Mesodermal cell (in vitro differentiated cells): ENCODE data around the gene HDAC5.
A peak's percentile ranks its signal among the peaks of the same experiment; 100 is the strongest.
"Not testable (repeated sequence)": the region's sequence is repeated elsewhere in the genome, so short reads cannot be mapped to it uniquely, and the experiment has no call there.

Source experiments
- H3K27ac ChIP-seq: 2 replicates; pipeline ENCODE4 v1.7.0; 2013; ENCODE audit warnings: mild to moderate bottlenecking, low read depth, low read length, moderate library complexity; ENCODE audit not compliant: severe bottlenecking
- H3K36me3 ChIP-seq: 2 replicates; pipeline ENCODE4 v1.7.1; 2013; ENCODE audit warnings: mild to moderate bottlenecking, low read length, moderate library complexity; ENCODE audit not compliant: control insufficient read depth, insufficient read depth
- H3K4me1 ChIP-seq: one replicate; pipeline ENCODE4 v1.7.1; 2013; ENCODE audit warnings: mild to moderate bottlenecking, low read length; ENCODE audit not compliant: insufficient read depth, control insufficient read depth, poor library complexity, severe bottlenecking
- H3K4me3 ChIP-seq: 2 replicates; pipeline ENCODE4 v1.7.0; 2013; ENCODE audit warnings: low read length, control low read depth, mild to moderate bottlenecking; ENCODE audit not compliant: insufficient read depth, poor library complexity, severe bottlenecking; ENCODE audit errors: extremely low read depth
- H3K9me3 ChIP-seq: 2 replicates; pipeline ENCODE4 v1.7.1; 2013; ENCODE audit warnings: mild to moderate bottlenecking, low read length, moderate library complexity; ENCODE audit not compliant: control insufficient read depth
- WGBS, 2 experiments: methylation state at CpG; one replicate each; pipeline ENCODE4 v1.1.5; 2013; ENCODE audit warnings: missing lambda C conversion rate in 2 of 2; ENCODE audit not compliant: insufficient coverage in 2 of 2; 5-methylcytosine and 5-hydroxymethylcytosine counted together

Gene HDAC5

DNA sequence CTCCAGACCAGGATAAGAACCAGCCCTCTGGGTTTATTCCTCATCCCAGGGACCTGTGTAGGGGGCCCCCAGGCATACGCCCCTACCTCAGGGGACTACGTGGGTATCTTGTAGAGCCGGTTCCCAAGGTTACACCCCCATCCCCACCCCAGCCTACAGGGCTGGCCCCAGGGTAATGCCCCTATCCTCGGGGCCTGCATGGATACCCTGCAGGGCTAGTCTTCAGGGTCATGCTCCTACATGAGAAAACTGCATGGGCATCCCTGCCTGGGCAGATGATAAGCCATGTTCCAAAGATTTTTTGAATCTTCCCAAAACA, 14.2 kb downstream of the HDAC5 start:
- Histone ChIP-seq H3K4me3 (no peak overlapping the region), H3K4me1 (peaks cover 80% of the 10 kb centered on the region), H3K27ac (peak overlapping the region; percentile 23), H3K9me3 (no peaks in the 10 kb centered on the region), H3K36me3 (peaks cover 26% of the 10 kb centered on the region)
- 67% methylated on average over 3 of the region's 4 CpGs for WGBS, 2 experiments

DNA sequence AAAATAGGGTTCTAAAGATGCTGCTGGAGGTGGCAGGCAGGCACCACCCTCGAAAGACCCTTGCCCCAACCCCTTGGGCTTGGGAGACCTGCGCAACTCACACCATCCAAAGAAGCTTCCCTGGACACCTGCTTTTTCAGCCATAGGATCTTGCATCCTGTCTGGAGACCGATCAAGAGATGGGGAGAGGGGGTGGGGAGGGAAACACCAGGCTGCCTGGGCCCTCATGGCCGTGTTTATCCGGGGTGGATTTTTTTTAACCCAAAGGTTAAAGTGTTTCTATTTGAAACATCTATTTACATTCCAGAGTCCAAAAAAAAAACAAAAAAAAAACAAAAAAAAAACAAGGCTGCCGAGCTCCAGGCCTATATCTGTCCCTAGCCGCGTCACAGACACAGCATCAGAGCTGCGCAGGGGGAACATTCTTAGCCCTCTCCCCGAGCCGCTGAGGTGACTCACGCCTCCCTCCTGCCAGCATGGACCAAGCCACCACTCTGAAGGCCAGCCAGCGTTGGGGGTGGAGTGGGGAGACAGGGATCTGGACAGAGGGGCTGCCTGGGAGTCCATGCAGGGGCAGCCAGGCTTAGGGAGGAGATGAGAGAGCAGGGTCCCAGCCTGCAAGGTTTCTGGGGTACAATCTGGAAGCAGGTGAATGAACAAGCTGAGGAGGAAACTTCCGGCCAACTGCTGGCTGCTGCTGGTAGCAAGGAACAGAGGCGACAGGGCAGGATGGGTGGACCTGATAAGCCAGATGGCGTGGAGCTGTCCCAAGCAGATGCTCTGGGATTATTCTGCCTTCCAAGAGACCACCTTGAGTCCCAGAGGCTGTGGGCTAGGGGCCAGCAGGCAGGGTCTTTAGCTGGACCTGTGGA, 14.8 kb downstream of the HDAC5 start:
- no peak overlapping the region for H3K4me3 ChIP-seq
- WGBS, 2 experiments = 45 to 64% methylated on average over 7 to 8 of the region's 16 CpGs
- H3K36me3 ChIP-seq = peaks cover 20% of the 10 kb centered on the region
- H3K4me1 ChIP-seq = peaks cover 80% of the 10 kb centered on the region
- H3K27ac ChIP-seq = peak overlapping the region; percentile 88
- no peaks in the 10 kb centered on the region for H3K9me3 ChIP-seq

DNA sequence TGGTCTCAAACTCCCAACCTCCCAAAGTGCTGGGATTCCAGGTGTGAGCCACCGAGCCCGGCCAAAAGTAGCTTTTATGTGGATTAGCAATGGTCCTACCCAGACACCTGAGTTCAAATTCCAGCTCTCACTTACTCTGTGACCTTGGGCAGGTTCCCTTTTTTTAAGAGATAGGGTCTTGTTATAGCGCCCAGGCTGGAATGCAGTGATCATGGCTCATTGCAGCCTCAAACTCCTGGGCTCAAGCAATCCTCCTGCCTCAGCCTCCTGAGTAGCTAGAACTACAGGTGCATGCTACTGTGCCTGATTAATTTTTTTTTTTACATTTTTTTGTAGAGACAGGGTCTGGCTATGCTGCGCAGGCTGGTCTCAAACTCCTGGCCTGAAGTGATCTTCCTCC, 16.6 kb downstream of the HDAC5 start:
- Histone ChIP-seq H3K36me3 (peaks cover 25% of the 10 kb centered on the region), H3K4me1 (peaks cover 68% of the 10 kb centered on the region), H3K9me3 (no peaks in the 10 kb centered on the region), H3K27ac (no peak overlapping the region), H3K4me3 (no peak overlapping the region)
- WGBS, 2 experiments = 100% methylated on average over 2 of the region's 4 CpGs

DNA sequence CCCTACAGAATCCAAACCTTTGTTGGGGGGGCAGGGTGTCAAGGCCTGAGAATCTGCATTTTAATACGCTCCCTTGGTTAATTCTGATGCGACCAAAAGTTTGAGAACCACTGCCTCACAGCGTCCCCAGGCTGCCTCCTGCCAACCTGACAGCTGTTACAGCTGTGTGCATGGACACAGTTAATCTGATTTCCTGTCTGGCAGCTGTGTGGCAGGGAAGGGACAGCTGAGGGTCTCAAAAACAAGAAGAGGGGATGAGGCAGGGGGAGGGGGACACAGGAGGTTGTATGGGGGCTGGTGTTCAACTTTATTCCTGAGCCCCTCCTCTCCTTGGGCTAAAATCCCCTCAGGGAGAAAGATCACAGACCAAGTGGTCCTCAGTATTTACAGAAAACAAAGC, 17.5 kb downstream of the HDAC5 start:
- no peak overlapping the region for H3K27ac ChIP-seq
- peaks cover 25% of the 10 kb centered on the region for H3K36me3 ChIP-seq
- no peaks in the 10 kb centered on the region for H3K9me3 ChIP-seq
- 10 to 34% methylated on average over 2 of the region's 3 CpGs for WGBS, 2 experiments
- no peak overlapping the region for H3K4me3 ChIP-seq
- peaks cover 67% of the 10 kb centered on the region for H3K4me1 ChIP-seq

DNA sequence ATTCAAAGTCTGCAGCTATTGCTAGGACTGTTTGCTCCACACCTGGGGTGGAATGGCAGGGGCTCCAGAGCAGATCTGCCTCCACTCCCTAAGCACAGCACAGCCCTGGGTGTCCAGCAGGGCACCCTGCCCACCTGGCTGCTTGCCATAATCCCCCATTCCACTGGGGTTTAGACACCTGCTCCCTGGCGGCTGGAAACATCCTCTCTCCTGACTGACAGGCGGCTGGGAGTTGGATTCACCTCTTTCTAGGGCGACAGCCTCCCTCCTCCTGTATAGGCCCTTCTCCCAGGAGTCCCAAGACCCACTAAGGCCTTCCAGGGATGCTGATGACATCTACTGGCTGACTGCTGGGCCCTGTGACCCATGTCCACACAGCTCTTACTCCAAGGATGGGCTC, 18.0 kb downstream of the HDAC5 start:
- peaks cover 23% of the 10 kb centered on the region for H3K36me3 ChIP-seq
- 79 to 84% methylated on average over 3 of the region's 3 CpGs for WGBS, 2 experiments

DNA sequence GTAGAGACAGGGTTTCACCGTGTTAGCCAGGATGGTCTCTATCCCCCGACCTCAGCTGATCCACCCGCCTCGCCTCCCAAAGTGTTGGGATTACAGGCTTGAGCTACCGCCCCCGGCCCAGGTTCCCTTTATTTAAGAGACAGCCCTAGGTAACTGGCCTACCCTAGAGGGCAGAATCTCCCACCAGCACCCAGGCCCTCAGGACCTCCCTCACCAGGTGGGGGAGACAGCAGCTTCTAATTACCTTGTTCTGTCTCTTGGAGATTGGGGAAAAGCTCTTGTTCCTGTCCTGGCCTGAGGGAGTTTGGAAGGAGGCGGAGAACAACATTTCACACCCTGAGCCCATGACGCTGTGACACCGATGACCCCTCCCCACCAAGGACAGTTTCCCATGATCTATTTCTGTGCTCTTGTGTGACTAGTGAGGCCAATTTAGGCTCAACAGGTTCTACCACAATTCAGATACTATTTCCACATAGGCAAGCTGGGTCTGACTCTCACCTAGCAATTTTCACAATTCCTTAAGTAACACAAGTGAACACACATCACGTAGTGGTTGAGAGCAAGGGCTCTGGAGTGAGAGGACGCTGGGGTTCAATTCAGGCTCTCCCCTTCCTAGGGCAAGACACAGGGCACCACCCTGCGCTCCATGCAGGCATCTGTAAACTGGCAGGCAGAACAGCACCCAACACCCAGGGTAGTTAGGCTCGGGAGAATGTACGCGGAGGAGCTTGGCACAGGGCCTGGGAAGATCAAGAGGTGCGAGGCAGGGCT, 20.4 kb downstream of the HDAC5 start:
- Histone ChIP-seq H3K4me3 (no peak overlapping the region), H3K4me1 (peaks cover 41% of the 10 kb centered on the region), H3K9me3 (no peaks in the 10 kb centered on the region), H3K27ac (no peak overlapping the region), H3K36me3 (peaks cover 28% of the 10 kb centered on the region)
- 87 to 92% methylated on average over 14 to 15 of the region's 16 CpGs for WGBS, 2 experiments

More for the DNA sequence above, 18.0 kb downstream of the HDAC5 start:
- Histone ChIP-seq H3K4me3 (no peak overlapping the region), H3K4me1 (peaks cover 62% of the 10 kb centered on the region), H3K27ac (no peak overlapping the region), H3K9me3 (no peaks in the 10 kb centered on the region)

DNA sequence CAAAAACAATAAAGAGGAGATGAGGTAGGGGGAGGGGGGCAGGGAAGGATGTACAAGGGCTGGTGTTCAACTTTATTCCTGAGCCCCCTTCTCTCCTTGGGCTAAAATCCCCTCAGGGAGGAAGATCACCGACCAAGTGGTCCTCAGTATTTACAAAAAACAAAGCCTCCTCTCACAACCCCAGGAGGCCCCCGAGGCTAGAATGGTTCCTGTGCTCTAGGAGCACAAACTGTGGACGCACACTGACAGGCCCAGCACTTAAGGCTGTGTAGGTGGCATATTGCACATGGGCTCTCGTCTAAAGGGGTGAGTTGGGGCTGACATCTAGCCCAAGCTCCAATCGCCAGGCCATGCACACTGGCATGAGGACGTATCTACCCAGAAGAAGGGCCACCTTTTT, 21.6 kb downstream of the HDAC5 start:
- H3K27ac ChIP-seq = peak overlapping the region; percentile 8
- not testable (repeated sequence) for H3K4me3 ChIP-seq, H3K9me3 ChIP-seq
- 100% methylated on average over 1 of the region's 6 CpGs for WGBS, 2 experiments
- peaks cover 28% of the 10 kb centered on the region for H3K36me3 ChIP-seq
- peaks cover 41% of the 10 kb centered on the region for H3K4me1 ChIP-seq

DNA sequence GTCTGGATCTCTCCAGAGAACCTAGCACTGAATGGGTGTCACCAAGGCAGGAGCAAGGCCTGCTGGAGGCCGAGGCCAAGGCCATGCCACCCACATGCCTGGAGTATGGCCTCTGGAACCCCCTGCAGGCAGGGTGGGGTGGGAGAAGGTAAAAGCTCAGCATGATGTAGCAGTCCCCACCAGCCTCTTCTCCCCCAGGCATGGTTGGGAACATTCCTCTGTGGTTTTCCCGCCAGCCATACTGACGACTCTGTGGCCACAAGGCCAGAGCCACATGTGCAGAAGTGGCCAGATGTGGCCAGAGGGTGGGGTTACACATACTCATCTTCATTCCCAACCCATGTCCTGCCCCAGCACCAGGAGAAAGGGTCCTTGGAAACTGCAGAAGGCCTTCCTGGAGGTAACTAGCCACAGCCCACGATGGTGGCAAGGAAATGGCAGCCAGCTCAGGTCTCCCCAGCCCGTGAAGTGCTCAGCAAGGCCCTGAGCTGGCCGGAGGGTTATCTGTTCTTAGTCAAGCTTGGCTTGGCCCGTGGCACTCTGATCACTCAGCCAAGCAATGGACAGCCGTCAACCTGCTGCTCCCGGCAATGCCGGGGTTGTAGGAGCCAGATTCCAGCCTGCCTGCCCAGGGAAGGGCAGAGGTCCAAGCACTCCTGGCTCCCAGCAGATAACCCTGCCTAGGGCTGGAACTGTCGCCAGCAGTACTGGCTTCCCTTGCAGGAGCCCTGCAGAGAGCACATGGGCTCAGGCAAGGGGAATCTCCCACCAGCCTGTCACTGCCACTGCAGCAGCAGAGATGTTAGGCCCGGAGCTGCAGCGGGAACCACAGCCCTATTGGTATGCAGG, 26.1 kb downstream of the HDAC5 start:
- Histone ChIP-seq H3K9me3 (no peaks in the 10 kb centered on the region), H3K4me1 (peaks cover 45% of the 10 kb centered on the region), H3K4me3 (no peak overlapping the region), H3K36me3 (peaks cover 26% of the 10 kb centered on the region), H3K27ac (peak overlapping the region; percentile 99)
- WGBS, 2 experiments = 85 to 86% methylated on average over 9 to 10 of the region's 13 CpGs

DNA sequence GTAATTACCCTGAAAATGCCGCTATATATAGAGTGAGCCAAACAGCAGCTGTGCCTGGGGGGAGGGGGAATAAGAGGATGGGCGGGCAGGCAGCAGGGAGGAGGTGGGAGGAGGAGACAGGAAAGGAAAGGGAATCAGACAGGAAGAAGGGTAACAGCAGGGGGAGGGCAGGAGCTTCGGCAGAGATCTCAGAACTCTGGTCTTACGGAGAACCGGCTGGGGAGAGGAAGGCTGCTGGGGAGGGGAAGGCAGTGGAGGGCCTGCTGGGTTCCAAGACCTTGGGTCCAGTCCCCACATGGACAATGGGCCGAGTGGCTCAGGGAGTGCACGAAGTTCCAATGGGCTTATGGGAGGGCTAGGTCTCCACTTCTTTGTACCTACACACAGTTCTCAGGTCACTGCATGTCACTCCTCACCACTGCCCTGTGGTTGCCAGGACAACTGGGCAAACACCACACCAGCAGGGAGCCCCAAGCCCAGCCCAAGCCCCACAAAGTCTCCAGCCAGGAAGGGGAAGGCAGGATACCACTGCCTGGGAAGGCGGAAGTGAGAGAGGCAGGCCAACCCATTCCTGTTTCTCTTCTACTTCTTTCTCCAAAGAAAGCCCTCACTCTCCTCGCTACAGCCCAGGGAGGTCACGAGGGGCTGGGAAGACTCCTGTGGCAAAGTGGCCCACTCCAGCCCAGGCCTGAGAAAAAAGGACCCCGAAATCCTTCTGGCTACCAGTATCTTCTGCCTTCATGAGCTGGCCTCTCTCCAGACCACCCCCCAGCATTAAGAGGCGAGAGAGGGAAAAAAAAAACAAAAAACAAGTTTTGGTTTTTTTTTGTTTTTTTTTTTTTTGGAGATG, 27.6 kb downstream of the HDAC5 start:
- 2 to 6% methylated on average over 6 to 8 of the region's 12 CpGs for WGBS, 2 experiments
- Histone ChIP-seq H3K9me3 (no peaks in the 10 kb centered on the region), H3K4me1 (peaks cover 35% of the 10 kb centered on the region), H3K36me3 (peaks cover 41% of the 10 kb centered on the region), H3K27ac (peak overlapping the region; percentile 99), H3K4me3 (peak overlapping the region; percentile 17)

DNA sequence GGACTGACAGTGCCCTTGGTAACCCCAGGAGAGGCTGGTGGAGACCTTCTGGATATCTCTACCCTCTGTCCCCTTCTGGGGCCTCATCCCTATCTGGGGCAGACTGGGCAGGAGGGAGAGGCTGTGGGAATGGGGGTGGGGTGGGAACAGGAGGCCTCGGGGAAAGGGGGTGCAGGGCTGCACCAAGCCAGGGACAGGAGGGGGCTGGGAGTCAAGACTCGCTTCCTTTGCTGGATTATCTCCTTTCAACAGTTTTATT, 28.1 kb downstream of the HDAC5 start:
- H3K36me3 ChIP-seq = peaks cover 42% of the 10 kb centered on the region
- H3K4me1 ChIP-seq = peaks cover 35% of the 10 kb centered on the region
- WGBS, 2 experiments = no CpG with 5 or more reads among the region's 2 CpGs
- H3K9me3 ChIP-seq = no peaks in the 10 kb centered on the region
- peak overlapping the region; percentile 99 for H3K27ac ChIP-seq
- H3K4me3 ChIP-seq = no peak overlapping the region
